ENCODE measurements around the gene SLC1A2.

Gene SLC1A2

DNA sequence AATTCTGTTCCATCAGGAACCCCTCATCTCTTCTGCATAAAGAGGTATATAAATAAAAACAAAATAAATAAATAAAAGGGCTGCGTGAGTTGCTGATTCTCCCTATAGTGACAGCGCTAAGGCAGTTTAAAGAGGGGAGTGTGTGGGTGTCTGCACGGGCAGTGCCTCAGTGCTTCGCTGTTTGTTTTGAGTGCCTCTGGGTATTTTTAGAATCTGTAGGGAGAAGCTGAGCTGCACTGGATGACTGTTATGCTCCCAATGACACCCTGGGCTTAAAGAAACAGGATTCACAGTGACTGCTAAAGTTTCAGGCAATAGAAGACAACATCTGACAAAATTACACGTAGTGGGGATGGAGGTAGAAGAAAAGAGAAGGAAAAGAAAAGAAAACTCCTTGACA, 38.8 kb downstream of the SLC1A2 start:
- no peak overlapping the region for H3K4me3 ChIP-seq (ENCODE audit: low read depth, low read length)
- TF ChIP-seq, protein P1, sequence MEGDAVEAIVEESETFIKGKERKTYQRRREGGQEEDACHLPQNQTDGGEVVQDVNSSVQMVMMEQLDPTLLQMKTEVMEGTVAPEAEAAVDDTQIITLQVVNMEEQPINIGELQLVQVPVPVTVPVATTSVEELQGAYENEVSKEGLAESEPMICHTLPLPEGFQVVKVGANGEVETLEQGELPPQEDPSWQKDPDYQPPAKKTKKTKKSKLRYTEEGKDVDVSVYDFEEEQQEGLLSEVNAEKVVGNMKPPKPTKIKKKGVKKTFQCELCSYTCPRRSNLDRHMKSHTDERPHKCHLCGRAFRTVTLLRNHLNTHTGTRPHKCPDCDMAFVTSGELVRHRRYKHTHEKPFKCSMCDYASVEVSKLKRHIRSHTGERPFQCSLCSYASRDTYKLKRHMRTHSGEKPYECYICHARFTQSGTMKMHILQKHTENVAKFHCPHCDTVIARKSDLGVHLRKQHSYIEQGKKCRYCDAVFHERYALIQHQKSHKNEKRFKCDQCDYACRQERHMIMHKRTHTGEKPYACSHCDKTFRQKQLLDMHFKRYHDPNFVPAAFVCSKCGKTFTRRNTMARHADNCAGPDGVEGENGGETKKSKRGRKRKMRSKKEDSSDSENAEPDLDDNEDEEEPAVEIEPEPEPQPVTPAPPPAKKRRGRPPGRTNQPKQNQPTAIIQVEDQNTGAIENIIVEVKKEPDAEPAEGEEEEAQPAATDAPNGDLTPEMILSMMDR (IDR thresholded peaks at IDR 0.05; ENCODE audit: insufficient read depth, low read depth, low read length, missing control alignments) = no peak
- DNase-seq (ENCODE audit: low read depth) = no peak

DNA sequence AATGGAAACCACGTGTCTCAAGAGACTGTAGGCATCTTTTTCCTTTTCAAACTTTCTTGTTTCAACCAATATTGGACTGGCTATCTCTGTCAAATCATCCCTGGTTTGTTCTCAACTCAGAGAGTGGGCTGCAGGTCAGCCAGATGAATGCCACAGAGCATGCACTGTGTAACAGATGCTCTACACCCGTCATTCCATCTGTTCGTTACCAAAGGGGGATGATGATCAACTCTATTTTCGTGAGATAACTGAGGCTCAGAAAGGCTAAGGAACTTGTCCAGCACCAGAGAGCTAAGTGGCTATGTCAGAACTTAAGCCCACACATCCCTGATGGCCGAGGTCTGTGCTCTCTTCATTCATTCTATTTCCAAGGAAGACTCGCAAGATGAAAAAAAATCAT, 42.1 kb downstream of the SLC1A2 start:
- TF ChIP-seq, protein P1 (IDR thresholded peaks at IDR 0.05; ENCODE audit: insufficient read depth, low read depth, low read length, missing control alignments) = no peak
- no peak overlapping the region for H3K4me3 ChIP-seq (ENCODE audit: low read depth, low read length)
- DNase-seq (ENCODE audit: low read depth) = no peak

DNA sequence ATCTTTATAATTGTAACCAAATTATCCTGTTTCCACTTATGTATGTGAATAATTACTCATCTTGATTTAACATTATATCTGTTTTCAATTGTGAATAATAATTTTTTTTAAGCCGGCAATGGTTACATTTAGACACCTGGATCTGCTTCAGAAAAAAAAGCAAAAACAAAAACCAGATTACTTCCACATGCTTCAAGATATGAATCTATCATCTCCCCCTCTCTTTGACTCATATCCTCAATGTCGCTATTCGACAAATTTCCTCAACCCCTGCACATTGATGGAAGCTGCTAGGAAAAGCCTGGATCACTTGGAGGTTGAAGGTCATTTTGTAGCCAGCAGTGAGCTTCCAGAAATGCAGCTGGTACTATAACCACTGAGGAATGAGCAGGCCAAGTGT, 42.7 kb downstream of the SLC1A2 start:
- no peak overlapping the region for H3K4me3 ChIP-seq (ENCODE audit: low read depth, low read length)
- TF ChIP-seq, protein P1 (IDR thresholded peaks at IDR 0.05; ENCODE audit: insufficient read depth, low read depth, low read length, missing control alignments) = no peak
- DNase-seq (ENCODE audit: low read depth) = no peak

DNA sequence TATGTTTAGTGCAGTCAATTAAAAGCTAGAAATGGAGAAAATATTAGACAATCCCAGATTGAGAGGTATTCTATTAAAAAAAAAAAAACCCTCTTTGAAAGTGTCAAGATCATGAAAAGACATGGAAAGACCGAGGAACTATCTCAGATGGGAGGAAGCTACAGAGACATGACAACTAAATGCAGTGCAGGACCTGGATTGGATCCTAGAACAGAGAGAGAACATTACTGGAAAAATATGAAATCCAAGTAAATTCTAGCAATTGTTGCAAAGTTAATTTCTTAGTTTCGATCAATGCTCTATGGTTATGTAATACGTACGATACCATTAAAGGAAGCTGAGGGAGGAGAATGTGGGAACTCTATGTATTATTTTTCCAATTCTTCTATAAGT, 43.2 kb downstream of the SLC1A2 start:
- H3K4me3 ChIP-seq (ENCODE audit: low read depth, low read length) = no peak overlapping the region
- TF ChIP-seq, protein P1 (IDR thresholded peaks at IDR 0.05; ENCODE audit: insufficient read depth, low read depth, low read length, missing control alignments) = no peak
- no peak for DNase-seq (ENCODE audit: low read depth)

DNA sequence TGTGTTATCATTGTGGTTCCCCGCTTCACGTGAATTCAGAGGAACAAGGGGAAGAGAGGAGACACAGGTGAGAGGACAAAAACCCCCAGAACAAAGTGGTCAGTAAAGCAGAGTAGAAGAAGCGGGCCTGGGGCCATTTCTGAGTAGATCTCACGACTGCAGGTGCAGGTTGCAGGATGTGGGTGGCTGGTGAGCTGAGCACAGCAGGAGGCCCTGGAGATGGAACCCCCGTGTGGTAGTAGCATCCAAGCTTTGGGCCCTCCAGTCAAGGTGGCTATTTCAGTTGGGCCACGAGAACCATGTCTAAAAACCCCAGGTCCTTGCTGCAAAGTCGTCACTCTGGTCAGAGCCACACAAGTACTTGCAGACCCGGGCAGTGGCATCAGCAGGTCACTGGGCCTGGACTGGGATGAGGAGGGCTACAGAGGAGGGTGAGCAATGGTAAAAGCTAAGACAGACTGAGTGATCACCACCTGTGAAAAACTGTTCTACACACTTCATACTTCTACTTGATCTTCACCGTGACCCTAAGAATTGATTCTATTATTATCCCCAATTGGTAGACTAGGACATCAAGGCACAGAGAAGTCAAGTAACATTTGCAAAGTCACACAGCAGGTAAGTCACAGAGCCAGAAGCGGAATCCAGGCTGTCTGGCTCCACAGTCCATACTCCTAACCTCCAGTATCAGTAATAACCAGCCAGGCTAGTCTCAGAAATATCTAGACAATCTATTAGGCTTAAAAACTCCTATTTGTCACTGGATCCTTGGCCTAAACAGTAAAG, 43.8 kb downstream of the SLC1A2 start:
- H3K4me3 ChIP-seq (ENCODE audit: low read depth, low read length) = no peak overlapping the region
- no peak for DNase-seq (ENCODE audit: low read depth)
- TF ChIP-seq, protein P1 (IDR thresholded peaks at IDR 0.05; ENCODE audit: insufficient read depth, low read depth, low read length, missing control alignments) = no peak

DNA sequence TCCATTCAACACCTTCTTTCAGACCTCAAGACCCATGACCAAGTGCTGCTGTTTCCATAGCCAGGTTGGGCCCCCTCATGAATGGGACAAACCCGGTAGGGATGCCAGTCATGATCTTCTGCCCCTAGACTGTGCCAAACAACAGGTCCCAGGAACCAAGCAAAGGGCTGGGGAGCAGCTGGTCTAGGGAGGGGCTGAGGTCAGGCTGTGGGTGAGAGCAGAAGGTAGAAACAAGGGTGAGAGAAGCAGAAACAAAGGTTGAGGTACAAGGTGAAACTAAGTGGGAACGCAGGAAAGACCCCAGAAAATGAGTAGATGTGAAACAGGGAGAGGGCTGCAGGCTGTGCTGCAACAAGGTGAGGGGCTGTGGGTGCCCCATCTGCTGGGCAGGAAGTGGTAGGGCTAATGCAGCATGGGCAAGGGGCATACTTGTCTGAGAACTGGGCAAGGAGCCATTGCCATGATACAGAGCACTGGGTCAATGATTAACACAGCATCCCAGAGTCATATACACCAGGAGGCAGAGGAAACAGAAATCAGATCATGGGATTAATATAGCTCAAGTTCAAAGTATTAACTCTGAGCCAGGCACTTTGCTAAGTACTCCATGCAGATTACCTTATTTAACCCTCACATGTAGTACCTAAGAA, 45.9 kb downstream of the SLC1A2 start:
- no peak for DNase-seq (ENCODE audit: low read depth)
- TF ChIP-seq, protein P1 (IDR thresholded peaks at IDR 0.05; ENCODE audit: insufficient read depth, low read depth, low read length, missing control alignments) = no peak
- no peak overlapping the region for H3K4me3 ChIP-seq (ENCODE audit: low read depth, low read length)

Data from GM12865 (cell line).